GM12874 (cell line): ENCODE results near the gene FXYD3.

Experiments used
- TF ChIP-seq, protein P1 (sequence below): IDR thresholded peaks from 2 replicates; pipeline ENCODE4 v1.5.1; 2011; ENCODE audit warnings: low read depth, mild to moderate bottlenecking, control low read depth, low read length, moderate library complexity; ENCODE audit not compliant: insufficient read depth

Gene FXYD3

DNA sequence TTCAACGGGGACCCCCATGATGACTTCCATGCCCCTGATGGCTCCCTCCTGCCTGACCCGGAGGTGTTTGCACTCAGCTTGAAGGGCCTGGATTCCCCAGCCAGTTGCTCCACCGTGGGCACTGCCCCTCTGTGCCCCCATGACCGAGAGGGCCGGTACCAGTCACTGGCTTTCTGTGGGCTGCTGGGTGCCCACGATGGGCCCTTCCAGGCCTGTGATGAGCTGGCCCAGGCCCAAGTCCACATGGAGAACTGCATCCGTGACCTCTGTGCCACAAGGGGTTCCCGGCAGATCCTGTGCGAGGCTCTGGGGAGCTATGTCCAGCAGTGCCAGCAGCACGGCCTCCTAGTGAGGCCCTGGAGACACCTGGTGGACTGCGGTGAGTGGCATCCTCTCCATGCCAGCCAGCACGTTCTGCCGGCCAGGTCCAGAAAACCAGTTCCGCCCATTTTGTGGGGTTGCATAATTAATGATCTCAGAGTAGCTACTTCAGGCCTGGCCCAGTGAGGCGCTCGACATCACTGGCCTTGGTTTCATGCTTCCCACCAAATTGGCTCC is 34.9 kb upstream of the FXYD3 start:
- TF ChIP-seq, protein P1, sequence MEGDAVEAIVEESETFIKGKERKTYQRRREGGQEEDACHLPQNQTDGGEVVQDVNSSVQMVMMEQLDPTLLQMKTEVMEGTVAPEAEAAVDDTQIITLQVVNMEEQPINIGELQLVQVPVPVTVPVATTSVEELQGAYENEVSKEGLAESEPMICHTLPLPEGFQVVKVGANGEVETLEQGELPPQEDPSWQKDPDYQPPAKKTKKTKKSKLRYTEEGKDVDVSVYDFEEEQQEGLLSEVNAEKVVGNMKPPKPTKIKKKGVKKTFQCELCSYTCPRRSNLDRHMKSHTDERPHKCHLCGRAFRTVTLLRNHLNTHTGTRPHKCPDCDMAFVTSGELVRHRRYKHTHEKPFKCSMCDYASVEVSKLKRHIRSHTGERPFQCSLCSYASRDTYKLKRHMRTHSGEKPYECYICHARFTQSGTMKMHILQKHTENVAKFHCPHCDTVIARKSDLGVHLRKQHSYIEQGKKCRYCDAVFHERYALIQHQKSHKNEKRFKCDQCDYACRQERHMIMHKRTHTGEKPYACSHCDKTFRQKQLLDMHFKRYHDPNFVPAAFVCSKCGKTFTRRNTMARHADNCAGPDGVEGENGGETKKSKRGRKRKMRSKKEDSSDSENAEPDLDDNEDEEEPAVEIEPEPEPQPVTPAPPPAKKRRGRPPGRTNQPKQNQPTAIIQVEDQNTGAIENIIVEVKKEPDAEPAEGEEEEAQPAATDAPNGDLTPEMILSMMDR: no peak

DNA sequence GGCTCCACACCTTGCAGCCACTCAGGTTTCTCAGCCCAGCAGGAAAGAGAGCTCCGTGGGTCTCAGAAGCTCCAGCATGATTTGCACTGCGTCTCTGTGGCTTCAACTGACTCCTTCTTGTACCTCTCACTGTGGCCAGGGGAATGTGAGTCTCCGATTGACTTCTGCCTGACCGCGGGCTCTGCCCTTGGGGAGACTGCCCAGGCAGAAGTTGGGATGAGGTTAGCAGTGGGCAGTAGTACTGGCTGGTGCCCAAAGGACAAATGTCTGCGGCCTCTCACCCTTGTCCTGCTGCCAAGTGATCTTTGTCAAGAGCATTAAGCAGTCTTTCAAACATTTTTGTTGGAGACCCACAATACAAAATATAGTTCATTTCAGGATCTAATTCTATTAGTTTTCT is 34.4 kb upstream of the FXYD3 start:
- TF ChIP-seq, protein P1: no peak

GRCh38 chr19:35083691-35084508 is 31.7 kb upstream of the FXYD3 start:
- TF ChIP-seq, protein P1: no peak

GRCh38 chr19:35084509-35084762 is 31.2 kb upstream of the FXYD3 start:
- TF ChIP-seq, protein P1: no peak

- TF ChIP-seq, protein P1: no peak
Observed at GRCh38 chr19:35085947-35086346, 29.7 kb upstream of the FXYD3 start.

GRCh38 chr19:35086455-35086854 is 29.2 kb upstream of the FXYD3 start:
- TF ChIP-seq, protein P1: no peak

GRCh38 chr19:35087393-35087792 is 28.2 kb upstream of the FXYD3 start:
- TF ChIP-seq, protein P1: no peak
